Measurements from ENCODE around the gene PTGES2.

The PTGES2 gene

DNA sequence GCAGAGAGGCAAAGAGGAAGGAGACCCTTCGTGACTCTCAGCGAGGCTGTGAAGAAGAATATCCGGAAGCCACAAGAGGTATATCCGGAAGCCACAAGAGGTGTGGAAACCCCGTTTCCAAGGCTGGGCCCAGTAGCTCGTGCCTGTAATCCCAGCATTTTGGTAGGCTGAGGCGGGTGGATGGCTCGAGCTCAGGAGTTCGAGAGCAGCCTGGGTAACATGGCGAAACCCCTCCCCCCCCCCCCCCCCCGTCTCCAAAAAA, 31.9 kb upstream of the PTGES2 start:
- Histone ChIP-seq H3K4me2 (ENCODE audit: low read depth, low read length) (peak overlapping the region; percentile 78), H3K9me2 (replicated peaks; ENCODE audit: insufficient read depth, low read length) (no peaks in the 10 kb centered on the region), H3K4me3 (ENCODE audit: low read length) (peak overlapping the region; percentile 85), H3K4me1 (ENCODE audit: low read length) (peaks cover 8% of the 10 kb centered on the region), H3K9ac (ENCODE audit: low read length) (peak overlapping the region; percentile 65; the same call in 1 of the 2 replicates), H3K27ac (ENCODE audit: low read length) (no peak overlapping the region), H3K79me2 (ENCODE audit: low read length) (peaks cover 8% of the 10 kb centered on the region; the same call in 1 of the 2 replicates), H3K36me3 (replicated peaks; ENCODE audit: insufficient read depth, low read length) (no peaks in the 10 kb centered on the region), H3F3A (ENCODE audit: insufficient read depth, low read length) (no peaks in the 10 kb centered on the region; the same call in 1 of the 2 replicates), H2AFZ (ENCODE audit: low read length) (peak overlapping the region; percentile 96), H4K20me1 (ENCODE audit: insufficient read depth, low read length) (no peaks in the 10 kb centered on the region), H3K9me3 (replicated peaks; ENCODE audit: insufficient read depth, low read length) (no peaks in the 10 kb centered on the region), H3K27me3 (replicated peaks; ENCODE audit: insufficient read depth, low read length) (no peaks in the 10 kb centered on the region)
- peak; percentile 31 for DNase-seq
- no peak for TF ChIP-seq EZH2 (optimal IDR thresholded peaks at IDR 0.05; ENCODE audit: low read depth, low read length)
- TF ChIP-seq, protein P1, sequence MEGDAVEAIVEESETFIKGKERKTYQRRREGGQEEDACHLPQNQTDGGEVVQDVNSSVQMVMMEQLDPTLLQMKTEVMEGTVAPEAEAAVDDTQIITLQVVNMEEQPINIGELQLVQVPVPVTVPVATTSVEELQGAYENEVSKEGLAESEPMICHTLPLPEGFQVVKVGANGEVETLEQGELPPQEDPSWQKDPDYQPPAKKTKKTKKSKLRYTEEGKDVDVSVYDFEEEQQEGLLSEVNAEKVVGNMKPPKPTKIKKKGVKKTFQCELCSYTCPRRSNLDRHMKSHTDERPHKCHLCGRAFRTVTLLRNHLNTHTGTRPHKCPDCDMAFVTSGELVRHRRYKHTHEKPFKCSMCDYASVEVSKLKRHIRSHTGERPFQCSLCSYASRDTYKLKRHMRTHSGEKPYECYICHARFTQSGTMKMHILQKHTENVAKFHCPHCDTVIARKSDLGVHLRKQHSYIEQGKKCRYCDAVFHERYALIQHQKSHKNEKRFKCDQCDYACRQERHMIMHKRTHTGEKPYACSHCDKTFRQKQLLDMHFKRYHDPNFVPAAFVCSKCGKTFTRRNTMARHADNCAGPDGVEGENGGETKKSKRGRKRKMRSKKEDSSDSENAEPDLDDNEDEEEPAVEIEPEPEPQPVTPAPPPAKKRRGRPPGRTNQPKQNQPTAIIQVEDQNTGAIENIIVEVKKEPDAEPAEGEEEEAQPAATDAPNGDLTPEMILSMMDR (IDR thresholded peaks at IDR 0.05; ENCODE audit: low read length): no peak
- TF ChIP-seq EZH2phosphoT487 (IDR thresholded peaks at IDR 0.05; ENCODE audit: low read length): no peak

DNA sequence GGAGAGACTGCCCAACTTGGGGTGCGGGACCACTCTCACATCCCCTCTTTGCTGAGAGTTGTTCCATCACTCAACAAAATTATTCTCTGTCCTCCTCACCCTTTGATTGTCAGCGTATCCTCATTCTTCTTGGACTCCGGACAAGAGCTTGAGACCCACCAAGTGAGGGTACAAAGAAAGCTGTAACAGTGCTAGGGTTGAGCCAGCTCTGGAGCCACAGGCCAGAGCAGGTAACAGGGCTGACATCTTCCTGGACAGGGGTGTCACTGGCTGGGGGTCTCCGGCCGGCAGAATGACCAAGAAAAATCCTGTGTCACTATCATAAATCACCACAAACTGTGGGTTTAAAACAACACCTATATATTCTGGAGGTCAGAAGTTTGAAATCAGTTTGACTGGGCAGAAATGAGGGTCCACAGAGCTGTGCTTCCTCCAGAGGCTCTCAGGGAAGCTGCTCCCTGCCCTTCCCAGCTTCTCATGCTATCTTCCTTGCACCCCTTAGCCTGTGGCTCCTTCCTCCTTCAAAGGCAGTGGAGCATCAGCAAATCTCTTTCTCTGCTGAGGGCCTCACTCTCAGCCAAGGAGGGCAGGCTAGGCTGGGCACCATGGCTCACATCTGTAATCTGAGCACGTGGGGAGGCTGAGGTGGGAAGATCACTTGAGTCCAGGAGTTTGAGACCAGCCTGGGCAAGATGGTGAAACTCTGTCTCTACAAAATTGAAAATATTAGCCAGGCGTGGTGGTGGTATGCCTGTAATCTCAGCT, 28.4 kb upstream of the PTGES2 start:
- Histone ChIP-seq H3K4me3 (ENCODE audit: low read length) (no peak overlapping the region), H3K27me3 (replicated peaks; ENCODE audit: insufficient read depth, low read length) (no peaks in the 10 kb centered on the region), H3K27ac (ENCODE audit: low read length) (no peak overlapping the region), H3K4me1 (ENCODE audit: low read length) (peaks cover 5% of the 10 kb centered on the region), H4K20me1 (ENCODE audit: insufficient read depth, low read length) (no peaks in the 10 kb centered on the region), H3K36me3 (replicated peaks; ENCODE audit: insufficient read depth, low read length) (no peaks in the 10 kb centered on the region), H3K9ac (ENCODE audit: low read length) (no peak overlapping the region), H3K9me2 (replicated peaks; ENCODE audit: insufficient read depth, low read length) (no peaks in the 10 kb centered on the region), H3K79me2 (ENCODE audit: low read length) (peaks cover 6% of the 10 kb centered on the region; the same call in 1 of the 2 replicates), H3K9me3 (replicated peaks; ENCODE audit: insufficient read depth, low read length) (no peaks in the 10 kb centered on the region), H3F3A (ENCODE audit: insufficient read depth, low read length) (no peaks in the 10 kb centered on the region; the same call in 1 of the 2 replicates), H2AFZ (ENCODE audit: low read length) (no peak overlapping the region), H3K4me2 (ENCODE audit: low read depth, low read length) (no peak overlapping the region)
- DNase-seq: no peak
- TF ChIP-seq, protein P1 (IDR thresholded peaks at IDR 0.05; ENCODE audit: low read length): no peak
- TF ChIP-seq EZH2 (optimal IDR thresholded peaks at IDR 0.05; ENCODE audit: low read depth, low read length): no peak
- TF ChIP-seq EZH2phosphoT487 (IDR thresholded peaks at IDR 0.05; ENCODE audit: low read length): no peak

DNA sequence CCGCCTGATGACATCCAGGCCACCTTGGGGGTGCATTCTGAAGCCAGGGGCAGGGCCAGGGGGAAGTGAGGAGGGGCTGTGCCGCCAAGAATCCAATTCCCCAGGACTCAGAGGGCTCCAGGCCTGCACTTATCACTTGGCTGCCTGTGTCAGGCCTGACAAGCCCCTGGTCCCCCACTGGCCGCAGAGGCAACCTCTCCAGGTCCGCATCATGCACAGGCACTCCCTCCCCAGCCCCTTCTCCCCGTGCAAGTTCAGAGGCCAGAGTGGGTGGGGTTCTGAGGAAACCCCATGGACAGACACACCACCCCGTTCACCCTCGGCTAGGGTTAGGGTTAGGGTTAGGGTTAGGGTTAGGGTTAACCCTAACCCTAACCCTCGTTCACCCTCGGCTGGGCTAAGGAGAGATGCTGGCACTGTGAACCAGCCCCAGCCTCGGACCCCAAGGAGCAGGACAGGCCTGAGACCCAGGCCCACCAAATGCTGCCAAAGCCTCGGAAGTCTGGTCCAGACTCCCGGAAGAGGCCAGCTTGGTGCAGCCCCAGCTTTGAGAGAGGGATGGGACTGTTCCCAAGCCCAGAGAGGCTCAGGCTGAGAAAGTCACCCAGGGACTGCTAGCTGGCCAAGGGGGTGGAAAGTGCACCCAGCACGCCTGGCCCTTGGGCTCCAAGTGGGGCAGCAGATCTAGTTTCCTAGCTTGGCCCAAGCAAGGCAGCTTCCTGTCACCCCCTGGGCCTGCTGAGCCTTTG, 26.6 kb upstream of the PTGES2 start:
- Histone ChIP-seq H3K4me2 (ENCODE audit: low read depth, low read length) (no peak overlapping the region), H3K27ac (ENCODE audit: low read length) (no peak overlapping the region), H3F3A (ENCODE audit: insufficient read depth, low read length) (no peaks in the 10 kb centered on the region), H3K36me3 (replicated peaks; ENCODE audit: insufficient read depth, low read length) (no peaks in the 10 kb centered on the region), H3K9me2 (replicated peaks; ENCODE audit: insufficient read depth, low read length) (no peaks in the 10 kb centered on the region), H2AFZ (ENCODE audit: low read length) (no peak overlapping the region), H4K20me1 (ENCODE audit: insufficient read depth, low read length) (no peaks in the 10 kb centered on the region), H3K4me1 (ENCODE audit: low read length) (no peaks in the 10 kb centered on the region), H3K27me3 (replicated peaks; ENCODE audit: insufficient read depth, low read length) (no peaks in the 10 kb centered on the region), H3K9ac (ENCODE audit: low read length) (no peak overlapping the region), H3K4me3 (ENCODE audit: low read length) (no peak overlapping the region), H3K79me2 (ENCODE audit: low read length) (no peaks in the 10 kb centered on the region), H3K9me3 (replicated peaks; ENCODE audit: insufficient read depth, low read length) (no peaks in the 10 kb centered on the region)
- TF ChIP-seq, protein P1 (IDR thresholded peaks at IDR 0.05; ENCODE audit: low read length): no peak
- DNase-seq: no peak

Data from MM.1S (cell line).